ENCODE measurements around the gene NAB2.
"Not testable (repeated sequence)": the region's sequence is repeated elsewhere in the genome, so short reads cannot be mapped to it uniquely, and the experiment has no call there.

The NAB2 gene

DNA sequence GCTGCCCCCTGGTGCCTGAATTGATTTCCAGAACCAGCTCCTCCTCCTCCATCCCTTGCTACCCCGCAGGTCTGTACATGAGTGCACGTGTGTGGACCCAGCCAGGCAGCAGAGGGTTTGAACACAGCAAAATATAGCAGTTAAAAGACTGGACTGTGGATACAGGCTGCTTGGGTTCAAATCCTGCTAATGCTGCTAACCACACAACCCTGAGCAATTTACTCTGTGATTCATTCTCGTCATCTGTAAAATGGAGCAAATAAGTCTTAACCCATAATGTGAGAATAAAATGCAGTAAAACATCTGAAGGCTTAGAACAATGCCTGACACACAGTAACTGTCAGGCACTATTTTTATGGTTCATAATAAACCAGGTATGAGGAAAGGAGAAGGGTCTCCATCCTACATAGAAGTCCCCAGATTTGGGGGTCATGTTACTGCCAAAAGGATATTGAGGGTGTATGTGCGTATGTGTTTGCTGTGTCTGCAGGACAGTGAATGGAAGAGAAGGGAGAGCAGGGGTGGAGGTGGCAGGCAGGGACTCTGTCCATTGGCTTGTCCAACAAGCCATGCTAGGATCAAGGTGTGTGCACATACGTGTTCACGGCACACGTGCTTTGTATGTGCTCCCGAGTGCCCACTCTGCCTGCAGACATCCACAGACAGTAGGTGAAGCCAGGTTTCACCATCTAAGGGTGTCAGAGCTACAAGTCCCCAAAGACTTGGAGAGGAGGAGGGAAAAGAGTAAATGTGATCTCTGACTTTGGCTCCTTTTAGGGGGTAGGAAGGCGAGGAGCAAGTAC, 23.8 kb downstream of the NAB2 start:
- no peak for DNase-seq

DNA sequence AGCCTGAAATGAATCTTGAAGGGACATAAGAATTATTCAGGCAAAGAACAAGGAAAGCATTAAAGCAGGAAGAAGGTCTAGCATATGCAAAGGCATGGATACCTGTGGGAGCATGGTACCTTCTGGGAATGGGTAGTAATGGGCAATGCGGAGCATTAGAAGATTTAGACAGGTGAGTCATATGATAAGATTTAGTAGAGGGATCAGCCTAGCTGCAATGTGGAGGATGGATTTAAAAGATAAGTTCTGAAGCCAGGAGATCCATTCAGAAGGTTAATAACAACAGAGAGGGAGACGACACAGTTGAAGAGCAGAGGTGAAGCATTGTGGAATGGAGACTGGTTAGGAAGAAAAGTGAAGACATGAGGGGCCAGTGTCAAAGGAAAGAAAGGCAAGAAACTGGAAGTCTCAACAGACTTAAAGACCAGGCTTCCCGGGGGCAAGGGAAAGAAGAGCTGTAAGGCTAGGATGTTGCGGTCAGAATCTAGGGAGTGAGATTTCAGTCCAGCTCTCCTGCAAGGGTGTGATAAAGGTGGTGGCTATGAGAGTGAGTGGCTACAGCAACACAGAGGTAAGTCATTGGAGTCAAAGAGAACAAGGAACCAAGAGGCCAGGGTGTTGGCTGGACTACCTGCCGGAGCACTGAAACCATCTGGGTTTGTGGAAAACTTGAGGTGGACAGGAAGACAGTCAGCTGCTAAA, 27.8 kb downstream of the NAB2 start:
- DNase-seq: no peak

DNA sequence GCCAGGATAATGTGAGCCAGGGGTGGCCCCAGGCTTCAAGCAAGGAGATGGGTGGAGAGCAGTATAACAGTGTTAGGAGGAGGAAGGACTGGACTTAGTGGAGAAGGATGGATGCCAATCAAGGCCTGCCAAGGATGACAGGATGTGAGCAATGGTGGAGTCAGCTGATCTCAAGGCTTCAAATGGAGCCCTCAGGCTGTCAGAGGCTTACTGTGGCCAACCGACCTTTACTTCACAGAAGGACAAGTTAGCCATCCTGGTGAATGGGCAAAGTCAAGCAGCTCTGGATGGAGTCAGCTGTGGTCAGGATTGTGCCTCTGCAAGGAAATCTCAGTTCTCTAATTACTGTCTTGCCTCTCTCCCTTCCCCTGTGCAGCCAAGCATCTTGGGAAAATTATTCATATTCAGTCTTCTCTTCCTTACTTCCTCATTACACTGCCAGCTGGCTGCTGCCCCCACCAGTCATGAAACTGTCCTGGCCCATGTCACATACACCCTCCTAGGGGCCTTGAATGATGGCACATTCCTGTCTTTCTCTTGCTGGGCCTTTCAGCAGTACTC, 29.9 kb downstream of the NAB2 start:
- DNase-seq: no peak

DNA sequence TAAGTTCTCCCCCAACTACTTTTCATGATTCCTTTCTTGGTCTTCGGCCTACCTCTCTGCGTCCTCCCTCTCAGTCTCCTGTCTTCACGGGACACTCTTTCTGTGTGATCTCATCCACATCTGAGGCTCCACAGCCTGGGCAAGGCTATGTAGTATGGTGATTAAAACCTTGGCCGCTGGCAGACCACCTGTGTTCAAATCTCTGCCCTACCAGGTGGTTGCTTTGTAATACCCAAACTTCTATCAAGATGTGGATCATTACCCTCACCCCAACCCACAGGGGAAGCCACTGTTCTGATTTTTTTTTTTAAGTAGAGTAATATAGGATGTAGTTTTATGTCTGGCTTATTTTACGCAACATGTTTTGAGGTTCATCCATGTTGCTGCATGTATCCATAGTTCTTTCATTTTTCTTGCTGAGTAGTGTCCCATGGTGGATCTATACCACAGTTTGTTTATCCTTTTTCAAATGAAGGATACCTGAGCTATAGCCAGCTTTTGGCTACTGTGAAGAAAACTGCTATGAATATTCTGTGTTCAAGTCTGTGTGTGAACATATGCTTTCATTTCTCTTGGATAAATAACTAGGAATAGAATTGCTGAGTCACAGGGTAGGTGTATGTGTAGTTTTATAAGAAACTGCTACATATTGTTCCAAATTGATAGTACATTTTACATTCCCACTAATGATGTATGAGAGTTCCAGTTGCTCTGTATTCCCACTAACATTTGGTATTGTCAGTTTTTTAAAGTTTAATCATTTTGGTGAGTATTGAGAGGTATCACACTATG, 30.6 kb downstream of the NAB2 start:
- no peak for DNase-seq

DNA sequence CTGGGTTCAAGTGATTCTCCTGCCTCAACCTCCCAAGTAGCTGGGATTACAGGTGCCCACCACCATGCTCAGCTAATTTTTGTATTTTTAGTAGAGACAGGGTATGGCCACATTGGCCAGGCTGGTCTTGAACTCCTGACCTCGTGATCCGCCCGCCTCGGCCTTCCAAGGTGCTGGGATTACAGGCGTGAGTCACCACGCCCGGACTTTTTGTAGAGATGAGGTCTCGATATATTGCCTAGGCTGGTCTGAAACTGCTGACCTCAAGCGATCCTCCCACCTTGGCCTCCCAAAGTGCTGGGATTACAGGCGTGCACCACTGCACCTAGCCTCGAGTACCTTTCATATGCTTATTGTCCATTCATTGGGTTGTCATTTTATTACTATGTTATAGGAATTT, 31.8 kb downstream of the NAB2 start:
- not testable (repeated sequence) for DNase-seq

DNA sequence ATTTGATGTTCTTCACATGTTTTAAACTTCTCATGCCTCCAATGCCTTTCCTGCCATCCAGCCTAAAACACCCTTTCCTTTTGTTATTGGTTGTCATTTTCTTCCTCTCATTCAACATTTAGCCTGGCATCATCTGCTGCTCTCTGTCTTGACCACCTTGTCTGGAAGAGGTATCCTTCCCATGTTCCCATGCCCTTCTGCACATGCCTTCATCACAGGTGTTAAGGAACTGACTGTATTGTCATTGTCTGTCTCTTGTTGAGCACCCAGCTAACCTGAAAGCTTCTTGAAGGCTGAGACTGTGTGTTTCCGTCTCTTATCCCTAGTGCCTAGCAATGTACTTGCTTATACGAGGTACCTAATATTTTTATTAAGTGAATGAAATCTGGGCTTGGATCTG, 34.9 kb downstream of the NAB2 start:
- DNase-seq: no peak

DNA sequence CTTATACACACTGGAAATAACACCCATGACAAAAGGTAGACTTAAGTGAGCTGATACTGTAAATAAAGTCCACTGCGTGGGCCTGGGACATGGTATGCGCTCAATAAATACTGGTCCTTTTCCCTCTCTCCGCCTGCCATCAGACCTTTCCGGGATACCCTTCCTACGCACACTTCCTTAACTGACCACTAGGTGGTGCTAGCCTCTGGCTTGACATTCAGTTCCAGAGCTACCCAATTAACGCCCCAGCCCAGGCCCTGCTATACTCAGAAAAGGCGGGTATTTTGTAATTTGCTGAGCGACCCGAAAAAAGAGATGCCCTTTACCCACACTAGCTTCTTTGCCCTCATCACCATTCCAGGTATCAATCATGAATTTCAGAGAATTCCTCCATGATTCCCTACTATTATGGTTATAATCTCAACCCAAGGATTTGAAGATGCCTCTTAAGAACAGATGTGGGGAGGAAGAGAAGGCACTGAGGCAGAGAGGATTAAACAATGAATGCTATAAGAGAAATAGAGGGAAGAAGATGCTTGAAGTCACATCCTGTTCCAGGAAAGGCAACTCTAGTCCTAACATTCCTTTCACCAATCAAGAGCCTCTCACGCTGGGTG, 35.5 kb downstream of the NAB2 start:
- DNase-seq: peak; percentile 84

DNA sequence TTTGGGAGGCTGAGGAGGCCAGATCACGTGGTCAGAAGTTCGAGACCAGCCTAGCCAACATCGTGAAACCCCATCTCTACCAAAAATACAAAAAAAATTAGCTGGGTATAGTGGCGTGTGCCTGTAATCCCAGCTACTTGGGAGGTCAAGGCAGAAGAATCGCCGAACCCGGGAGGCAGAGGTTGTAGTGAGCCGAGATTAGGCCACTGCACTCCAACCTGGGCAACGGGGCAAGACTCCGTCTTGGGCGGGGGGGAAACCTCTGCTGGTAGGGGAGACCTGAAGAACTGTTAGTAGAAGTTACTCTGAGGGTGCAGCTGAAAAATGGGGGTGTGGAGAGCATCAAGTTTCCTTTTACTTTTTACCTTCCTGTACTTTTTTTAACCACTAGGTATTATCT, 37.1 kb downstream of the NAB2 start:
- DNase-seq: no peak

DNA sequence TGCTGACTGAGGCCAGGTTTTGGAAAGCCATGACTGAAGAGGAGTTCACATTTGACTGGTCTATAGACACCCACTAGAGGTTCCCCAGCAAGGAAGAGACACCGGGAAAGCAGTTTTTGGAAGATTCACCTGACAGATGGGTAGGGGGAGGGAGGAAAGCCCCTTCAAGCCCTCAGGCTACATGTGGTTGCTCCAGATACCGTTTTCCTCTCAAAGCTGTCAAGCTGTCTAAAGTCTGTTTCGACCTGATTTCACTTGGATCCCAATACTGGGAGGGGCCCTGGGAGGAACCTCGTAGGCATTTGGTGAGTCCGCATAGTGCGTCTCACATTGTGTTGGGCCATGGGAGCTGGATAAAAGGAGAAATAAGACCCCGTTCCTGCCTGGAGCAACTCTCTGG, 37.6 kb downstream of the NAB2 start:
- no peak for DNase-seq

DNA sequence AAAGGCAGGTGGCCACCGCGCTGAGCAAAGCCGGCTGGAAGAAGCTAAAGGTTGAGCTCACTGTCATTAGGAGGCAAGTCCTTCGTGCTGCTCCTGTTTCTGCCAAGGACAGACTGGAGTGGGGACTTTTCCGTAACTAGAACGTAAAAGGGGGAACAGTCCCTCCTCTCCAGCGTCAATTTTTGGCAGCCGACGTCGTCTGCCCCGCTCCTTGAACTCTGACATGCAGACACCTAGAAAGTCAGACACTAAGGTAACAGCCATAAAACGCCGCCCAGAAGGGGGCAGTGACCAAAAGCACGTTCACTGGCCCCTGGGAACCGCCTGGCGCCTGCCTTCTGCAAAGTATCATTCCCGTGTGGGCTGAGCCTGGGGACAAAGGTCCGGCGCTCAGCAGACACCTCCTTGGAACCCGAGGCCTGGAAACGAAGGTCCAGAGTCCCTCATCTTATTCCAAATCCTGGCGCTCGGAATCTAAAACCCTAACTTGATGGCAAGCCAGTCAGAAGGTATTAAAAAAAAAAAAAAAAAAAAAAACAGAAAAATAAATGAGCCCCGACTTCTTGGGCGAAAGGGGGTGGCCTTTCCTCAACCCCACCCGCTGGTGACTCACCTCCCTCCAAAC, 38.3 kb downstream of the NAB2 start:
- peak; percentile 43 for DNase-seq

DNA sequence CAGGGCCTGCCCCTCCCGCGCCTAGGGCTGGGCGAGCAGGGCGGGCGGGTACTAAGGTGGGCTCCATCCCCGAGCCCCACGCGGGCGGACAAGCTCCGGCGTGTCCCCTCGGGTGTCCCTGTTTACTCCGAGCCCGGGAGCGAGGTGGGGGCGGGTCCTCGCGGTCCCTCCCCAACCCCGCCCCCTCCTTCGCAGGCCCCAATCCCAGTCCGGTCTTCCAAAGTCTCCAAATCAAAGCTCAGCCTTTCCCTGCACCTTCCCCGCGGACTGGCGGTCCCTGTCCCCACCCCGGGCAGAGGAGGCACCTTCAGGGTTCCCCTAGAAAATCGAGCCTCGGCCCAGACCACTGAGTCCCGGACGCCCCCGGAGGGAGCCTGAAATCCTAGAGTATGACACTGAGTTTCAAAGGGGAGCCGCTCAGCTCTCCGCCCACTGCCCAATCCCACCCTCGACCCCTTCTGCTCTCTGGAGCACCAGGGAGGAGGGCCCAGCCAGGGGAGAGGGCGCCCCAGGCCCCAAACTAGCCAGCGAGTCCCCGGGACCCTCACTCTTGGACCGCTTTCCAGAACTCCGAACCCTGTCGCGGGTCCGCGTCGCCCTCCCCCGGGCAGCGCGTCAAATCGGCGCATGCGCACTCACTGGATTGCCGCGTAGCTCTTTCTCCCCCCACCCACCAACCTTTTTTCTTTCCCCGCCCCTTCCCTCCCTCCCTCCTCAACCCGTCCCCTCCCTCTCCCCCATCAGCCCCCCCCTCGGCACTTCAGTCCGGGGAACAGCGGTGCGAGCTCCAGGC, 39.0 kb downstream of the NAB2 start, which contains the start of gene LRP1:
Gene LRP1 (plus strand): TSS at position 758 of the 793 bp plus-strand sequence. CDS start 482 bp downstream, outside the sequence.
- peak; percentile 85 for DNase-seq

DNA sequence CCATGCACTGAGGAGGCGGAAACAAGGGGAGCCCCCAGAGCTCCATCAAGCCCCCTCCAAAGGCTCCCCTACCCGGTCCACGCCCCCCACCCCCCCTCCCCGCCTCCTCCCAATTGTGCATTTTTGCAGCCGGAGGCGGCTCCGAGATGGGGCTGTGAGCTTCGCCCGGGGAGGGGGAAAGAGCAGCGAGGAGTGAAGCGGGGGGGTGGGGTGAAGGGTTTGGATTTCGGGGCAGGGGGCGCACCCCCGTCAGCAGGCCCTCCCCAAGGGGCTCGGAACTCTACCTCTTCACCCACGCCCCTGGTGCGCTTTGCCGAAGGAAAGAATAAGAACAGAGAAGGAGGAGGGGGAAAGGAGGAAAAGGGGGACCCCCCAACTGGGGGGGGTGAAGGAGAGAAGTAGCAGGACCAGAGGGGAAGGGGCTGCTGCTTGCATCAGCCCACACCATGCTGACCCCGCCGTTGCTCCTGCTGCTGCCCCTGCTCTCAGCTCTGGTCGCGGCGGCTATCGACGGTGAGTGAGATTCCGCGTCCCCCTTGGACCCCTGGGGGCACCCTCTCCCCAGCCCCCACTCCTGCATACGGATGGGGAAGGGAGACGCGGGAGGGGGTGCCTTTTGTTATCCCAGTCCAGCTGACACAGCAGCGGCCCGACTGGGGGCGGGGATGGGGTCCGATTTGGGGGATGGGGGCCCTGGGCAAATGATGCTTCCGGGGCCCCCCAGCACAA, 39.8 kb downstream of the NAB2 start:
- DNase-seq: no peak

DNA sequence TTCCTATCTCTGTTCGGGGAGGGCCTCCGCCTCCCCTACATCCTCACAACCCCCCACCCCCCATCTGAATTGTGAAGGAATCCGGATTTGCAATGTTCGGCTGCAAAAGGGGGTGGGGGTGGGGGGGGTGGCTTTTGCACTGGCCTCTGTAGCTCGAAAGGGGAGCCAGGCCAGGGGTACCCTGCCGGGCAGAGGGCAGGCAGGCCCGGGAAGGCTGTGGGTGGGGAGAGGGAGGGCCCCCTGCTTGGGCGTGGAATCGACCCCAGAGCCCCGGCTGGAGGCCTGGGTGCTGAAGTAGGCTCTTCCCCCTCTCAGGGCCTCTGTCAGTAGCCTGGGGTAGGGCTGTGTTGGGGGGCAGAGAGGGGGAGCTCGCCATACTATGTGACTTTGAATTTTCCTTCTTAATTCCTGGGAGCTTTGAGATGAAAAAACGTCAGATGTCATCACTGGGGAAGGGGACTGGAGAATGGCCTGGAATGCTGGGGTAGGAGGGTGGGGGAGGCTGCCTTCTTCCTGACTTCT, 40.5 kb downstream of the NAB2 start:
- DNase-seq: no peak

DNA sequence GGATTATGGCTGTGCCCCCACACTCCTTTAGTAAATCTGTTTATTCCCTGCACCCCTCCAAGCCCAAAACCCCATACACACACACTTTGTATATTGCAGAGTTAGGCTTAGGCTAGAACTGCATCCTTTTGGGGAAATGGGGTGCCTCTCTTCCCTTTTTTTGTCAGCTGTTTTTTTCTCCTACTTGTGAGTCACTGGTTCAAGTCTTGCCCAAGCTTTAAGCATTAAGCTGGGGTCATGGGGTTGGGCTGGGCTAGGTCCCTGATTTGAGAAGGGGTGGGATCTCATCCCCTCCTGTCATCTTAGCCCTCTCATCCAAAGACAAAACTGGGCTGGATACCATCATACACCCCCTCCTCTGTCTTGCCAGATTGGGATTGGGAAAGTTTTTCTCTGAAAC, 41.0 kb downstream of the NAB2 start:
- DNase-seq: no peak

DNA sequence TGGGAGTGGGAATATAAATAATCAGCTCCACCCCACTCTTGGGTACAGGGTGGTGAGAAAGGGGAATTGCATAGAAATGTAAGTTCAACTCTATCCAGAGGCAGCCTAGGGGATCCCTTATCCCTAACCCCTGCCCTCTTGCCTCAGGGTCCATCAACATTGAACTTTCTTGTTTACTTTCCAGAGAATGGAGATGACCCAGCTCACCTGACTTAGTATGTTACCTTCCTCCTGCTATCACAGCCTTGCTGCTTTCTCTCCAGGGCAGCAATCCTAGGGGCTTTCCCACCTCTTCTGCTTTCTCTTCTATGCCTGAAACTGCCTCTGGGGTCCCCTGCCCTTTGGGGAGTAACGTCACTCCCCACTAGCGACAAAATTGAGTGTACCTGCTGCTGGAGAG, 42.0 kb downstream of the NAB2 start:
- DNase-seq: no peak

DNA sequence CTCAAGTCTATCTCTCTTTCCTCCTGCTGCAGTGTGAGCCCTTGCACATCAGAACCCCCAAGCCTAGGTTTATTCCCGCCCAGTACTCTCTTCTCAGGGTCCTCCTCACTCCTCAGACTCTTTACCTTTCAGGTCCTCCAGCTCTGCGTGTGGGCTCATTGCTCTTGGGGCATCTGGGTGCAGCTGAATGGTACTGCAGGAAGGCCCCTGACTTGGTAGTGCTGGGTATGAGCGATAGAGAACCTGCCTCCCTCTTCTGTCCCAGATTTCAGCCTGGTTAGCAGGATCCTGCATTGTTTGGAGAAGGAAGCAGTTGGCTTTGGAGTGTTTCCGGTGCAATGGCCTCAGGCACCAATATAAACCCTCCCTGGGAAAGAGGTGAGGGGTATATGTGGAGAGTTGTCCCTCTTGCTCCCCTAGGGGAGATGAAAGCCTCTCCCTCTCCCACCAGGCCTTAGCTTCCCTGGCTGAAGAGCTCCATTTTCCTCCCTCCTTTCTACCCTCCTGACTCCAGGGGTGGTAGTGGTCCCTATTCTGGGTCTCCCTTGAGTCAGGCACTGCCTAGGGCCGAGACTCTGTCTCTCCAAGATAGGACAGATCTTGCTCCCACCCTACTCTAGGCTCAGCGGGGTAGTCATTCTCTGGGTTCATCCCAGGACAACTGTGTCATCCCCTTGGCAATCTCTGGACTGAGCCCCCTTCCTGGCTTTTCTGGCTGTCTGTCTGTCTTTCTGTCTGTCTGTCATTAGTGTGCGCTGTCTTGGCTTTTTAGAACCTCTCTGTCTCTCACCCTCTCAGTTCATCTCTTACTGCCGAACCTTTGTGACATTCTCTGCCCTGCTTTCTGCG, 43.2 kb downstream of the NAB2 start:
- DNase-seq: no peak

DNA sequence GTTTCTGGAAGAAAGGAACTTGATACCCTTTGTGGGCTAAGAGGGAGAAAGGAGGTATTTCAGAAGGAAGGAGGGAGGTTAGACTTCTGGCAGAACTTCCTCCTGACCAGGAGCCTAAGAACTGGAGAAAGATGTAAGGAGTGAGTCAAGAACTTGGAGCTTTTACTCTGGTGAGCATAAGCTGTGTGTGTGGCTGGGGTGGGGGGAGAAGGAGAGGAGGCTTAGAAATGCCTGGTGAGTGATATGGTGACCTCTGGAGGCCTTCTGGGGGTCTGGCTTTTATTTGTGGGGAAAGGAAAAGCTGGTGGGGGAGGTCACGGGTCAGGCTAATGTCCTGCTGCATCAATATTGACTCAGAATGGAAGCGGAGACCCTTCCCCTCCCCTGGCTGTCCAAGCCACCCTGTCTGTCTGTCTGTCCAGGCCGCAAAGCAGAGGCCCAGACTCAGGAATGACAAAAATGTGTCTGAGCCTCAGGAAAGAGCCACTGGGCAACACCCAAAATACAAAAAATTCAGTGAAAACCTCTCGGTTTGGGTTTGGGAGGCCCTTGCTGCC, 44.2 kb downstream of the NAB2 start:
- DNase-seq: no peak

DNA sequence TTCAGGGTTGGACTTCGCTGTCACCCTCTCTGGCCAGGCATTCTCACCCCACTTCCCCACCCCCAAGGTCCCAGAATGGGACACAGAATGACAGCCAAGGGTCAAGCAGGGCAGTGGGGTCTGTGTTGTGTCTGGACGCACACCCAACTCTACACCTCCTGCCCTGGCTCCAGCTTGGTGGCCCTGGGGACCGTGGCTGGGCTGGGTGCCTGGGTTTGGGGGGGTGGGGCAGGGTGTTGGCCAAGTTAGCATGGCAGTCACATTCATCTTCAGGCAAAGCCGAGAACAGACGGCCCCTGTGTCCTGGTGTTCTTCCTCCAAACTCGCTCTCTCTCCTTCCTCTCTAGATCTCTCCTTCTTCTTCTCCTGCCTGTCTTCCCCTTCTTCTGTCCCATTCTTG, 45.0 kb downstream of the NAB2 start:
- no peak for DNase-seq

DNA sequence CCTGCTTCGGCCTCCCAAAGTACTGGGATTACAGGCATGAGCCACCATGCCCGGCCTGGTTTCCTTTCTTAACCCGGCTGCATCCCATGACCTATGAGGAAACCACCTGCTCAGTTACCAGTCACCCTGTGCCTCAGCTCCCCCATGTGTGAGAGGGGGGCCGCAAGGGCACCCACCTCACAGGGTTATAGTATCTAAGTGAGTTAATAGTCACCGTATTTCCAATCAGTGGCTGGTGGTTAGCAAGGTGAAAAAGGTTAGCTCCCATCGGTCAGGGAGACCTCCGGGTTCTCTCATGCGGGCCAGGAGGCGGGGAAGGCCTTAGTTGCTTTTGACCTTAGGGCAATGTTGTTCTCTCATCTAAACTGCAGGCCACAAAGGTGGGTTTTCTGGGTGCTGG, 46.0 kb downstream of the NAB2 start:
- no peak for DNase-seq
